Stimulated activated CD4-positive, alpha-beta T cell treated with anti-CD3 and anti-CD28 coated beads, Interleukin-4, amount 100 ng/mL, for 4 hours (primary cell): ENCODE measurements around the gene CD46.

Source experiments
- DNase-seq, 2 experiments: peaks; one replicate each; pipeline ENCODE4 v3.0.0-alpha.2; 2020

The CD46 gene

DNA sequence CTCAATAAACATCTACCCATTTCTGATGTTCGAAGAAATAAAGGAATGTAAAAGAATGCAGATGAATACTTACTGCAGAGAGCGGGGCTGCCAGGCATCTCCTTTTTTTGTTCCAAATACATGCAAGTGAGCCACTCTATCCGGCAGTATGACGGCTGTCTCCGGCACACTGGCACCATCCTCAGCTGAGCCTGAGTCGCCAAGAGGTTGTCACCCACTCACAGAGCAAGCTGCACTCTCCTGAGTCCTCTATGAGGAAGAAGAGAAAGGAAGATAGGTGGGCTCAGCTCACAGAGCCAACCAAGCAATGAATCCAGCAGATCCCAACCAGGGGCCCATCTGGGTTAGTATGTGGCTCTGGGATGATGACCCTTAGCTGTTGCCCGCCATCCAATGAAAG lies 65.3 kb downstream of the CD46 start:
- DNase-seq = no peak

DNA sequence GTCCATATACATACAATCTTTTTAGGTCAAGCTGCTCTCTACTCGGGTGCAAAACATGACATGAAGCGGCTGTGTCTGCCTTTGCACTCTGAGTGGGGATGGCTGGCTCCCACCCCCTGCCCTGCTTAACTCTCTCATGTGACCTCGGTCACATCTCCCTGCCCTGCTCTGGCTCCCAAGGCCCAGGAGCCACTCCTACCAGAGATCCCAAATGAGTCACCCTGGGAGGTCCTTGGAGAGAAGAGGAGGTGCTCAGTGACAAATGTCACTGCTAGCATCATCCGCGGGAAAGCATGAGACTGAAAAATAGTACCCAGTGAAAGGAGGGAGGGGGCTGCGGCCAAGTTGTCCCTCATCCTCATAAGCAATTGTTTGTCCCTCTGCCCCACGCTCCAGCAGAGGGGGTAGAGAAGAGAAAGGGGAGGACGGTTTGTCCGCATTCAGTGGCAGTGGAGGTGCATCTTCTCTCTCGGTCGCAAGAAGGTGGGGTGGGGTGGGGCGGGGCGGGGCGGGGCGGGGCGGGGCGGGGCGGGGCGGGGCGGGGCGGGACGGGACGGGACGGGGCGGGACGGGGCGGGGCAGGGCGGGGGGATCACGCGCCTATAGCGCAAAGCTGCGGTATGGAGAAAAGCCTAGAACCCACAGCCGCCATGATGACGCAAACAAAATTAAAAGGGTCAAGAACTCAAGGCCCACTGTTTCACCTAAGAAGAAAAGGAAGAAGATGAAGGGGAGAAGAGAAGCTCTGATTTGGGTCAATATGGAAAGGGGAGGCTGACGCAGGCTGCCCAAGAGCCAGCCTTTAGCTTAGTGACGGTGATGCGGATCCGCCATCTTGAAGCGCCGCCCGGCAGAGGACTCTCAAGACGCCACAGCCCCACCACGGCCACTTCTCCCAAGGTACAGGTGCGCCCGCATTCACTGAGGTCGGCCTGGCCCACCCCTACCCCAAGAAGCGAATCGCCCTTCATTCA lies 66.2 kb downstream of the CD46 start:
- no peak for DNase-seq

DNA sequence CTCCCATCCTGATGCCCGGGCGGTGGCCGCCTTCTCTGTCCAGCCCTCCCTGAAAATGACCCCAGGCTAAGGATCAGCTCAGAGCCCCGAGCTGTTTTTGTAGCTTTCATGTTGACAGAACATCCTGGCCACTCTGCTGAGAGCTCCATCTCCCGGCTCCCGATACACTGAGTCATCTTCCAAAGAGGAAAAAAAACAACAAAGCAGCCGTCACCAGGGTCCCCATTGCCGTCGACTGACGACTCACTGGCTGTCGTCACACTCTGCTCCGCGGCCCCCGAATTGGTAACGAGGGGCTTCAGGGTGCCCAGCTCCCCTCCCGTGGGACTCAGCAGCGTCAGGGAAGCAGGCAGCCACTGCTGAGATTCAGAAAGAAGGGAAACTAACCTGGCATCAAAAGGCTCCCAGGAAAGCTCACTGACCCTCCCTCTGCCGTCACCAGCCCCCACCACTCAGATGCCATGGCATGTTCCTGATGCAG lies 67.2 kb downstream of the CD46 start:
- no peak for DNase-seq

DNA sequence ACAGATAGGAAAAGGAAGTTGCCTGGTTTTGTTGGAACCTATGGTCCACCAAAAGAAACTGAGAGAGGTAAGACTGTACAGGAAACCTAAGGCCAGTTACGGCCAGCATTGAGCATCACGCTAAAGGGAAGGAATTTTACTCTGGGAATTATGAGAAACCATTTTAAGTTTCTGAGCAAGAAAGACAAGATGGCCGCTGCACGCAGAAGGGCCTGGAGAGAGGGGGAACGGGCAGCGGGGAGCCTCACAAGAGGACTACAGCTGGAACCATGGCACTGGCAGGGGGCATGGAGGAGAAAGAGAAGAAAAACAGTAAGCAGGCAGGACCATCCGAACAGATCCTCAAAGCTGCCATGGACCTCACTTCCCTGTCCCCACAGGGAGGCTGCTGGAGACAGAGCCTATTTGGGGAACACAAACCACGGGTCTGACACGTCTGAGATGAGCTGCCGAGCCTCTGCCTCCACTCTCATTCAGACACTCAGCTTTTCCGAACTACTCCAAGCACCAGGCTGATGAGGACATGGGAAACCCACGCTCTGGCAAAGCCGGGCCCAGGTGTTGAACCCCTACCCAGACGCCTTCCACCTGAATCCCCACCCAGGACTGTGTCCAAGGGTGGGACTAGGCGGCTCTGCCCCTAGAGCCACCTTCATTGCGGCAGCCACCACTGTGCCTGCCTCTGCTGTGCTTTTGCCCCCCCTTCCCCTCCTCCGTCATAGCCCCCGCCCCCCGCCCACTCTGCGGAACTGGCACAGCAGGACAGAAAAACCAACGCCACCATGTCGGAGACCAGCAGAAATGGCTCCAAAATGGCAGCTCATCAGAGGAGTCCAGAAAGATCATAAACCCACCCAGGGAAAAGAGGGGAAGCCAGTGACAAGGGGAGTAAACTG lies 69.0 kb downstream of the CD46 start:
- DNase-seq = no peak

DNA sequence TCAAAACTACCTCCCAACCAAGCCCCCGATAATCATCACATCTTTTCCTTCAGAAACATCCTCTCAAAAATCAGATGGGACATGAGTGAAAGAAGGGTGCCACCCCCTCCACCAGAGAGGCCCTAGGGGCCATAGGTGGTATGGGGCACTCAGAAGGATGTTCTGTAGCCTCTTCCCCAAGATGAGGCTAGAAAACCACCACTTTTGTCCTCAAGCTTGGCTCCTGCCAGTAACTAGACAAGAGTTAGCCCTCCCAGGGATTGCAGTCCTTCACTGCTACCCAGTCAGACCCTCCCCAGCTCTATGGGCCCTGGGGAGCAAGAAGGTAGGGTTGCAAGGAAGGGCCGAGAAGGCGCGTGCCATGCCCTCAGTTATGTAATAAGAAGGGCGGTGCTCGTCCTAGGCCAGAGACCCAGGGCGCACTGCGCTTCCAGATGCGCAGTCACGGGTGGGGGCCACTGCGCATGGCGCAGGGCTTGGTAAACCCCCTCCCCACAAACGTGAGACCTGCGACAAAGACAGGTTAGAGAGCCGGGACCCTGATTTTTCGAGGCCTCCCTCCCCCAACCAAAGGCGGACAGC lies 69.7 kb downstream of the CD46 start:
- no peak for DNase-seq

DNA sequence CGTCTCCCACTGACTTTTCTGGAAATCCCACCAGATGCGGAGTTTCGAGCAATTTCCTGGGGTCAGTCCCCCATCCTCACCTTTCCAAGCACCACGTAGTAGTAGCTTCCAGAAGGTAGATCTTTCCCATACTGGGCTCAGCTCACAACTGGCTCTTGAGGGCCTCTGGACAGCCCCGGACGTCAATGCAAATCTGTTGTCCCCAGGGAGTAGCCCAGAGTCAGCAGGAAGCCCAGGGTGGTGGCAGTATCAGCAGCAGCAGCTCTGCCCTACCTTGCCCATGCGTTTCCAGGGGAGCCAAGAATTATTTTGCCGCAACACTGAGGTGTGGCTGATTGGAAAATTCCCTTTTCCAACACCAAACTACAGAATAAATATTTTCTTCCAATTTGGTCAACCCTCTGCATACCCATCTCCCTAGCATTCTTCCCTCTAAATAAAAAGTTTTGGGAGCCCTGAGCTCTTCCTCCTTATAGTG lies 70.3 kb downstream of the CD46 start:
- no peak for DNase-seq

DNA sequence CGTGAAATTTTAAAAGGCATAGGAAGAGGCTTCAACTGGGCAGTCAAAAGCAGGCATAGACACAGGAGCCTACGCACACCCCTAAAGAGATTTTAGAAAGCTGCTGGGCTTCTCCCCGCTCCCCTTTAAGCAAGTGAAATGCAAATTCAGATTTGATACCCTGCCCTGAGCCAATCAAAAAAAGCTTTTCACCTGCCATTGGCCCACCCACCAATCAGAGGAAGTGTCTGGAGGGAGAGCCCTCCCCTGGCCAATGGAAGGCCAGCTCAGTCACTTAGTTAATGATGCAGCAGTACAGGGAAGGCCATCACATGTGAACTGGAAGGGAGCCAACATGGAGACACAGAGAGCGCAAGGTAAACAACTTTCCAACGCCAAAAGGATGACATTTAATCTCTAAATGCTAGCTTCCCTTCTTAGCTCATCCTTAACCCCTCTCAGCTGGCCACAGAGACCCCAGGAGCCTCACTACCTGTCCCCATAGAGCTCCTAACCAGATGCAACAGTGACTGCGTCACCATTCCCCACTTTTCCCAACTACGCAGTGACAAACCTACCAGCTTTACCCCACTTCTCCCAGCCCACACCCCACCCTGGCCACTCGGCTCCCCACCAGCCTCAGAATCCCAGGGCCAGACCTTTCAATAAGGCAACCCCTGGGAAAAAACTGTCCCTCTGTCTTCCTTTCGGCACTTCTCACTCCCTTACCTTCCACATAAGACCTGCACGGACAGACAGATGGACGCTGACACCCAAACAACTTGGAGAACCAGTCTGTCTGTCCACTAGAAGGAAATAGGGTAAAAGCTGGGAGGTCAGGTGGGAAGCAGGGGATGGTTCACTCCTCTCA lies 71.0 kb downstream of the CD46 start:
- peak; percentile 48 to 78 for DNase-seq

DNA sequence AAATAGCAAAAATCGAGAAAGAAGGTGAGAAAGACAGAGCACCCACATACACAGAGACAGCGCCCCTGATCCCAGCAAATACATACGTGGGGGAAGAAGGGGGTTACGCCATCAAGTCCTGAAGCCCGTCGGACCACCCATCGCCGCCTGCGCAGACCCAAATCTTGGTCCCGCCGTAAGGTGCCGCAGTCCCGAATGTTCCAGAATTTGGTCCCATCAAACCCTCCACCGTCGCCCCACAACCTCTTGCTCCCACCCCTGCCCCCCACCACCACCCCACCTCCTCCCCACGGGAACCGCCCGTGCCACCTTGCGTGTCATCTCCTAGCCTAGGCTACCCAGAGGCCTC lies 71.7 kb downstream of the CD46 start:
- DNase-seq = no peak

DNA sequence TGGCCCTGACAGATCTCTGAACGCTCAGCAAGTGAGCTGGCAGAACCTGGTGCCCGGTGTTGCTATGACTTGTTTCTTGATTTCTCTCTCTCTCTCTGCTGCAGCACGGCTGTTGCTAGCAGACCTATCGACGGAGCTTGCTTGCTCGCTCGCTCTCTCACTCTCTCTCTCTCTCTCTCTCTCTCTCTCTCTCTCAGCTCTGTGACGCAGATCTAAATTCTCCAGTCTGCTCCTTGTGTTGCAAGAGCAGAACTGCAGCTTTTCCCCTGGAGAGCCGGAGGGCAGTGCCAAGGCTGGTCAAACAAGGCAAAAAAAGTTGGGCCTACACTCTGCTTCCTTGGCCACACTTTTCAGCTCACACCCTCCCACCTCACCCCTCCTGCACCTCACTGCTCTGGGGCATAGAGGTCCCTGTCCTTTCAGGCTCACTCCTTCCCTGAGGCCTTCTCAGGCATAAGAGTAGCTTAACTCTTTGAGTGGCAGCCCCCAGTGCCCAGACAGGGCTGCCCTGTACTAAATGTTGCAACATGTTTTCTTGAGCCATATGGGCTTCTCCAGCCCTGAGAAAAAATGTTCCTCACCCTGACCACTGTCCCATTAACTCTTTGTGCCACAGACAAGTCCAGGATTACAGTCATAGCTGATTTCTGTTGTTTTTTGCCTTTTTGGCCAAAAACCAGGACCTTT lies 72.2 kb downstream of the CD46 start:
- DNase-seq = peak; percentile 57 to 75

DNA sequence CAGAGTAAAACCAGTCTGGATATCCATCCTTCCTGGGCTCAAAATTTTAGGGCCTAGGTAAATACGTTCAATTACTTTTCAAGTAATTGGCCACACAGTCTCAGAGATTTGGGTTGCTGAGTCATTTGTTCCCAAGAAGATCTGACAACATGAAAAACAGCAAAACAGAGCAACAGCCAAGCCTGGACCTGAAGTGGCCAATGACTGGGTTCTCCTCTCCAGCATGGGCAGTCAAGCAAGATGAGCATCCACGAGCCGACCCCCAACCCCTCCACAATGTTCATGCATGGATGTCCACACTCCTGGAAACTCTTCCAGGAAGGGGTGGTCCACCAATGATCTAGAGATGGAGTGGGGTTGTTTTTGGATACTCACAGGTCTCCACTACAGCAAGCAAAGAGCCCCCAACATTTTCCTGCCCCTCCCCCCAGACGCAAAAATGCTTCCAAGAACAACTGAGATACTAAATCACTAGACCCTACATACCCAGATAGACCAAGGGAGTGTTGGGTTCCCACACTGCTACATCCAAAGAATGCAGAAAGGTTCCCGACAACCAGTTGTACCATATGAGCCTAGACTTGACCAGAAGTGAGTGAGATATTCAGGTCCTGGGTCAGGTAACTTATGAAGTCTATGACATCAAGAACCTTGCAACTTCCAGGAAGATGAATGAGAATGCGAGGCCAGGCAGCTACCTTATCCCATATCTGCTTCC lies 73.0 kb downstream of the CD46 start:
- DNase-seq = no peak

DNA sequence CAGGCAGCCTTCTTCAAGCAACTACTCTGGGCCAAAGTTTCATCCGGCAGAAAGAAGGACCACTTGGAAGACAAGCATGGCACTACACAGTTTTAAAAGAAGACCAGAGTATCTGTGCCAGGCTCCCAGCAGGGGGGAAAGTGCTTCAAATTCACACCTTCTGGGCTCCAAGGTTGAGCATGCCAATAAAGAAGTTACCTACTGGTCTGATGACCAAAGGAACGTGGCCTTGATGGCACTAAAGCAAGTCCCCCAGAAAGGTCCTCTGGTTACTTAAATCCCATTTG lies 73.5 kb downstream of the CD46 start:
- no peak for DNase-seq

DNA sequence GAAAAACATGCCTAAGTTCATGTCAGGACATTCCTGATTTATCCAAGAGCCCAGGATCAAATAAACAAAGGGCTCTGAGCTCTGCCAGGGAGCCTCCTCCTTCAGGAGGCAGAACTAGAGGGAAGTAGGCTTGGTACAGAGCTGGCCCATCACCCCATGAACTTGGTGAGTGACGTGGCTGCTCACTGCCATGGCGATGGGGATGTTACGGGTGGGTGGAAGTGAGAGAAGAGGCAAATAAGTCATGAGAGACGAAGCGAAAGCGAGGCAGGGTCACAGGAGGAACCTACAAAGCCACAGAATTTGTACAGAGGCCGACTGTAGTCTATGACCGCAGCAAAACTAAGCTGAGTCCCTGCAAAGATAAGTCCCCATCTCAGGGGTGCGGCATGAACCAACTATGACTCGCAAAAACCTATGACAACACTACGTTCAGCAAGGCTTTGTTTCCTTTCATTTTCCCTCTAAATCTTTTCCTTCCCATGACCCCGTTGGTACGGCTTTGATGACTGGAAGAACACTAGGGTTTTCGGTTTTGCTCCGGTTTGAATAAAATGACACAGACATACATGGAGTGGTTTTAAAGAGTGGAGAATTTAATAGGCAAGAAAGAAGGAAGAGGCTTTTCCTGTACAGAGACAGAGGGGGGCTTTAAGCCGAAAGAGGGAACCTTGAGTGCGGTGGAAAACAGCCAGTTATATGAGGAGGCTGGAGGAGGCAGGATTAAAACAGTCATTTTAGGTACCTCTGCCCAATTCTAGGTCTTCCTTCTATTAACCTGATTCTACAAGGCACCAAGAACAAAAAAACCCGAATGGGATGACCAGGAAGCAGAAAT lies 74.1 kb downstream of the CD46 start:
- DNase-seq = peak; percentile 71 to 86

DNA sequence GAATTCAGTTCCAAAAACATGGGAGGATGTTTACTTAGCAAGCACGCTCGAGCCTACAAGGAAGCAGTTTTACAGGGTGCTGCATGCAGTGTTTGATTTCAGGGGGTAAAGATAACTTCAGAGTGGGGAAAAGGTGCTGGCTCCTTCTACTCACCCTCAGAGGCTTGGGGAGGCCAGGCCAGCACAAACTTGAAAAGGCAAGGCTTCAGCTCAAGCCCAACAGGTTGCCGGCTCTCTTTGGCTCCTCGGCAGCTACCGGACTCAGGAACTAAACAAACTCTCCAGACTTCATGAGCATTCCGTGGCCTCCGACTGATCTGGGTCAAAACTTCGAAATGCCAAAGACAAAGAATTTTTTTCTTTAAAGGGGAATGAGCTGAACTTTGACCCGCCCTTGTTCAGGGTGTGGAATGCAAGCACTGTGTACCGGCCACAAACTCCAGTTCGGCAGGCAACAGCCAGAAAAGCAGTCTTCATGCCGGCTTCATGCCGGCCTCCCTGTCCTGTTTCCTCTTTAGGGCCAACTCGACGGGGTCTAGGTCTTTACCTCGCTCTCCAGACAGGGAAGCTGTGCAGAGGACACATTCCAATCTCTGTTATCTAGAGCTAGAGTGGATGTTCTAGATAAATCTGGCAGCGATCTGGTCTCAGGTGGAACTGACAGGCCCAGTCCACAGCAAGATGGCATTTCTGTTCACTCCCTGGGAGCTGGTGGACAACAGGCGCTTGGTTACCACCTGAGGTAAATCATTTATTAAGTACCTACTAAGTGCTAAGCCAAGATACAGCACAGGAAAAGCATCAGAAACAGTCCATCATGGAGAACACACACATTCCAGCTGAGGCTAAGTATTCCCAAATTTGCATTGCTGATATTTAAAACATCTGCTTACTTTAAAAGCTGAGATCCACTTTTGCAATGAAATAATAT lies 75.0 kb downstream of the CD46 start:
- no peak for DNase-seq

DNA sequence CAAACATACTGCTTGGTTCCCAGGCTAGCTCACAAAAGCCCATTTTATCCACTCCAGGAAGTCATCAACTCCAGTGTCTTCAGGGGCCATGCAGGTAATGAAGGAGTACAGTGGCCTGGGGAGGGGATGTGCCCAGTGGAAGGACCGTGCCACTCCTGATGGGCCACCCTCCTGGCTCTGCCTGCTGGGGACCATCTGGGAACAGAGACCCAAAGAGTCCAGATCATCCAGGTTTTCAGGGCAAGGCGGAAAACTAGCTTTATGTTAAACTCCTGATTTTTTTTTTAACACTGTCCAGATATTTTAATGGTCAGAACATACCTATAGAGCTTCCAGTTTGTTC lies 75.6 kb downstream of the CD46 start:
- no peak for DNase-seq

DNA sequence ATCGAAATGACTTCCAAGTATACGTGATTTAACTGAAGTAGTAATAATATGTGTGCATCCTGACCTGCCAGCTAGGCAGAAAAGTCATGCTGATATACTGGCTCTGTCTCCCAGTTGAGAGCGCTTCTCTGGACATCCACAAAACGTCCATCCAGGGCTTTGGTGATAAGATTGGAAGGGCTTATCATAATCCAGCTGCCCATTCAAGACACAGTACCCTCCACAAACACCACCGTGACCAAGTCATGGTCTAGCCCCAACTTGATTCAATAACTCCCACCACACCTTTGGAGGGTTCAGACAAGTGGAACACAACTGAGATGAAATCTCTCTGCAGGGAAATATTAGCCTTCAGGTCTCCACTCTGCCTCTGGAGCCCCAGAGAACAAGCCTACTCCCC lies 76.2 kb downstream of the CD46 start:
- no peak for DNase-seq

DNA sequence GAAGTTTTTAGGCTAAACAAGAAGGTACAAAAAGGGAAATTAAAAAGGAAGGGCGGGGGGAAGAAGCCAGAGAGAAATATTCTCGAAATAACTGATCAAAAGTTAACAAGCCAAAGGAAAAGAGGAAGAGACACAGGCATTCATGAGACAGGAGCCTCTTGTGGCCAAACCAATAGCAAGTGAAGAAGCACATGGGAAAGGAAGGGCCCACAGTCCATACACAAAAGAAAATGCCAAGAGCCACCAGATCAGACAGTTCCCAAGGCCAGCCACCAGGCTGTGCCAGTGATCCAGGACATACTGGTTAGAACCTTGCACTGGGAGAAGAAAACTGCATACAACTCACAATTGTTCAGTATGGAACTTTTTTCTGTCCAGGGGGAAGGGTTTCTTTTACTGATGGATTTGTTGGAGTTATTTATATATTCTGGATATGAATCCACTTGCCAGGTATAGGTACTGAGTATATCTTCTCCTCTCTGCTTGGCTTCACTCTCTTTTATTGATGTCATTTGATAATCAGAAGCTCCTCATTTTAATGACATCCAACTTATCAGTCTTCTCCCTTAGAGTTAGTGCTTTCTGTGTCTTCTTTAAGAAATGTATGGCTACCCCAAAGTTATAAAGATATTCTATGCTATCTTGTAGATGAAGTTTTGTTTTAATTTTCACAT lies 76.8 kb downstream of the CD46 start:
- peak; percentile 41 to 58 for DNase-seq

DNA sequence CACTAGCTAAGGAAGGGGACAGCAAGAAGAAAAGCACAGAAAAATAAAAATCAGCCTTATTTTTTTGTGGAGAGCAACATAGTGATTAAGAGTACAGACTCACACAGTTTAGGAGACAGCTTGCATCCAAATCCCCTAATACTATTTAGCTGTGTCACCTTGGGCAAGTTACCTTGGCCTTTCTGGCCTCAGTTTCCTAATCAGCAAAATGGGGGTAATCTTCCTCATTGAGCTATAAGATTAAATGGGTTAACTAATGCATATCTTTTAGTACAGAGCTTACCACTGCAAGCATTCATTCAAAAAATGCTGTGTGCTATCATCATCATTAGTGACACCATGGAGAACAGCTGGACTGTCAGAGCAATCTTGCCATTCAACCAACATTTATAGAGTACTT lies 77.7 kb downstream of the CD46 start:
- DNase-seq = no peak

DNA sequence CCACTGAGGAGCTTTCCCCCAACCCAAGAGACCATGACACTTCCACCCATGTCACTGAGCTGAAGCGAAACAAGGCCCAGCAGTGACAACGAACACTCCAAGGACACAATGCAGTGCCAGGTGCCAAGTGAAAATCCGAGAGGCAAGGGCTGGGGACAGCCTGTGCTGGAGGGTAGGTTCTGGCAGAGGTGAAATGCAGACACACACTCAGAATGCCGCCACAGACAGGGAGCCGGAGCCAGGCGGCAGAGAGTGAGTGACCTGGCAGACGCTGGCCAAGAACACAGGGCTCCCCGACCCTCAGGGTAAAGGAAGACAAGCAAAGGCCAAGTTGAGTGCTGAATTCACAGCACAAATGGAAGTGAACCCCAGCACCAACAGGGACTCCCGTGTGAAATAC lies 78.9 kb downstream of the CD46 start:
- DNase-seq = no peak
